Stimulated activated naive CD8-positive, alpha-beta T cell treated with anti-CD3 and anti-CD28 coated beads, Interleukin-15, amount 100 ng/mL, for 72 hours (primary cell): ENCODE data around the gene GTF3C5.
"Not testable (repeated sequence)": the region's sequence is repeated elsewhere in the genome, so short reads cannot be mapped to it uniquely, and the experiment has no call there.

ENCODE experiments used
- ATAC-seq: fragments of 150-1000 bp; cut with Tn5 transposase; 2 replicates; pipeline ENCODE4 v1.10.0; 2021; ENCODE audit warnings: mild to moderate bottlenecking, moderate library complexity
- DNase-seq, 2 donors: peaks; one replicate each; pipeline ENCODE4 v3.0.0; 2021 to 2022
- H3K27ac Mint-ChIP-seq, 2 donors: one replicate each; pipeline ENCODE4 v1.8.0; 2022; ENCODE audit warnings: mild to moderate bottlenecking in 2 of 2, mixed read lengths in 2 of 2, moderate library complexity in 2 of 2
- H3K27me3 Mint-ChIP-seq: one replicate; pipeline ENCODE4 v1.8.0; 2022; ENCODE audit warnings: mixed read lengths
- H3K4me1 Mint-ChIP-seq: one replicate; pipeline ENCODE4 v1.8.0; 2022; ENCODE audit warnings: mild to moderate bottlenecking, mixed read lengths
- H3K4me3 Mint-ChIP-seq, 2 donors: one replicate each; pipeline ENCODE4 v1.8.0; 2022; ENCODE audit warnings: mild to moderate bottlenecking in 2 of 2, mixed read lengths in 2 of 2, moderate library complexity in 1 of 2
- H3K9me3 Mint-ChIP-seq, 2 donors: one replicate each; pipeline ENCODE4 v1.8.0; 2022; ENCODE audit warnings: mixed read lengths in 2 of 2

GTF3C5 gene

DNA sequence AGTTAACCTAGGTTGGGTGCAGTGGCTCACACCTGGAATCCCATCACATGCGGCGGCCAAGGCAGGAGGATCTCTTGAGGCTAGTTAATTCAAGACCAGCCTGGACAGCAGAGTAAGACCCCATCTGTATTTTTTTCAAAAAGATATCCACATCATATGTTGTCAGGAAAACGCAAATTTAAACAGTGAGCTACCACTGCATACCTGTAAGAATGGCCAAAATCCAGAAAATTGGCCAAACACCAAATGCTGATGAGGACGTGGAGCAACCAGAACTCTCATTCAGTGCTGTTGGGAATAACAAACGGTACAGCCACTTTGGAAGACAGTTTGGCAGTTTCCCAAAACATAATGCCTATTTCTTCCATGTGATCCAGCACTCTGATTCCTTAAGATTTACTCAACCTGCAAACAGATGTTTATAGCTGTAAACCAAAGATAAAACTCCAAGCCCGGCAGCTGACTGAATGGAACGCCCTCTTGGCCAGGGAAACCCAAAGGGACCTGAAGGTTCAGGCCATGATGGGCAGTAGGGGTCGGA lies 43.4 kb downstream of the GTF3C5 start:
- no peak for ATAC-seq
- Mint-ChIP-seq H3K9me3 (no peaks in the 10 kb centered on the region), H3K27ac (no peak overlapping the region), H3K4me1 (no peaks in the 10 kb centered on the region), H3K27me3 (no peaks in the 10 kb centered on the region), H3K4me3 (no peak overlapping the region)
- DNase-seq = no peak

DNA sequence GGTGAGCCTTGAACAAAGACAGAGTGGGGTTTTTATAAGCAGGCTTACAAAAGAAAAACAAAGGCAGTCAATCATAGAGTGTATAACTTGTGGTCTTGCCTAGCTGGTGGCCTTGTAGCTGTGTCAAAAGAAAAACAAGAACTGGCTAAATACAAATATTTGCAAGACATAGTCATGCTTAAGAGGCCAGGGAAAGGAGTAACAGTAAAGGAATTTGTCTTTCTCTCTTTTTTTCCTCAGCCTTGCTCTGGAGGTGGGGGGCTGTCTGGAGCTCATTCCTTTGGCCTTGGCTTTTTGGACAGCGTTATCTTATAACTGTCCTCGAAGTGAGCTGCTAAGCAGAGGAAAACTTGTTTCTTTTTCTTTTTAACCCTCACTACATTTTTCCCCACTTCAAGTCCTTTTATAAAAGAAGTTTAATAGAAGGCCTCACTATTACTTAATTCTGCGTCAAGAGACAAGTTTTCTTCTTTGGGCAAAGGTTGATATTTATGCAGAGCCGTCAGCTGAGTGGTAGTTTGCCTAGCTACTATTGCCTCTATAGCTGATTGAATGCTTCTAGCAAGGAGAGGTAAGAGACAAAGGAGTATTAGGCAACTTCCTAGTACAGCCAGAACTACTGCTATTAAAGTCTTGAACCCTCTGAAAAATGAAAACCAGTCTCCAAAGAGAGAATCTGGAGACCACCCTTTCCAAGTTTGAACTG lies 45.3 kb downstream of the GTF3C5 start:
- H3K4me3 Mint-ChIP-seq = no peak overlapping the region
- DNase-seq (no peak), ATAC-seq (no peak)
- no peaks in the 10 kb centered on the region for H3K9me3 Mint-ChIP-seq
- no peaks in the 10 kb centered on the region for H3K4me1 Mint-ChIP-seq
- H3K27me3 Mint-ChIP-seq = no peaks in the 10 kb centered on the region
- H3K27ac Mint-ChIP-seq = peak overlapping the region in 1 of 2 donors; percentile 12

DNA sequence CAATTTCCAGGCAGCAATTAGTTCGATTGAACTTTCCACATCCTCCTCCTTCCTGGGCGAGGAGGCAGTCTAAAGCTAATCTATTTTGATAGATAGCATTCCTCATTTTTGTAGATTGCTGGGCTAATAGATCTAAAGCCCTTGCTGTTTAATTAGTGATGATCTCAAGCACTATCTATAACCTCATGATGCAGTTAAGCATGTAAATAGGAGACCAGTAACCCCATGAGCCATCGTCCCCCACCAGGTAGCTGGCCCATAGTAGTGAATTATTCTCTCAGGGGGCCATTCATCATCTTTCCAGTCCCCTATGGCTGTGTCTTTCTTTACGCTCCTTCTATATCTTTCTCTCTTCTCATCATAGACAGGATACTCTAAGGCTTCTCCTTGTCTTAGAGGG lies 45.9 kb downstream of the GTF3C5 start:
- Mint-ChIP-seq H3K4me1 (no peaks in the 10 kb centered on the region), H3K27me3 (no peaks in the 10 kb centered on the region), H3K9me3 (no peaks in the 10 kb centered on the region), H3K4me3 (no peak overlapping the region), H3K27ac (no peak overlapping the region)
- no peak for DNase-seq
- no peak for ATAC-seq

DNA sequence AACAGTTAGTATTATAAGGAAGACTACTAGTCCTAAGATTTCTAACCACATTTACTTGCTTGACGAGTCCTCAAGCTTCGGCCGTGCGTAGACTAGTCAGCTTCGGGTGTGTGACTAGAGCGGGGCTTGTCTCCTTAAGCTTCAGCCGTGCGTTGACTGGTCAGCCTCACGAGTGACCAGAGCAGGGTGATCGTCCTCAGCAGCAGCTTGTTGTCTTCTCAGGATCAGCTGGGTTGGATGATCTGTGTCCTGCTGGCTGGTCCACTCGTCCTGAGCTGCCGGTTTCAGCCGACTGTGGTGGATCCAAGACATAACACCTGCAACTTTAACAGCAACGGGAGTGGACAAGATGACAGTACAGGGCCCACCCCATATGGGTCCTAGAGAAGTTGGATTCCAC lies 47.7 kb downstream of the GTF3C5 start:
- ATAC-seq = no peak
- Mint-ChIP-seq H3K4me1 (no peaks in the 10 kb centered on the region), H3K27ac (no peak overlapping the region), H3K4me3 (no peak overlapping the region), H3K9me3 (no peaks in the 10 kb centered on the region), H3K27me3 (no peaks in the 10 kb centered on the region)
- no peak for DNase-seq

DNA sequence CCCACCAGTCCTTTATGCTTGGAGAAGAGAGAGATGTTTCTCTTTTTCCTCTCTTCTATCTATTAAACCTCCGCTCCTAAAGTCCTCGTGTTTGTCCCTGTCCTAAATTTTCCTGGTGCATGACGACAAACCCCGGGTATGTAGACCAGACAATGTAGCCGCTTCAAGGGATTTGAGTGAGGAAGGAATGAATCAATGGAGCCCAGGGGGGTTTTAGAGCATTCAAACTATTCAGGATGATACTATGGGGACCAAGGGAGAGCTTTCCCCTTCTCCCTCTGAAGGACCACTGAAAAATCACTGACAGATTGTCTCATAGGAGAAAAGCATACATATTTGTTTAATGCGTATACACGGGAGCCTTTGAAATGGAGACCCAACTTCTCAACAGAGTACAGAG lies 49.4 kb downstream of the GTF3C5 start:
- Mint-ChIP-seq H3K9me3 (no peaks in the 10 kb centered on the region), H3K4me3 (no peak overlapping the region), H3K4me1 (no peaks in the 10 kb centered on the region), H3K27me3 (no peaks in the 10 kb centered on the region), H3K27ac (no peak overlapping the region)
- ATAC-seq (no peak), DNase-seq (no peak)

DNA sequence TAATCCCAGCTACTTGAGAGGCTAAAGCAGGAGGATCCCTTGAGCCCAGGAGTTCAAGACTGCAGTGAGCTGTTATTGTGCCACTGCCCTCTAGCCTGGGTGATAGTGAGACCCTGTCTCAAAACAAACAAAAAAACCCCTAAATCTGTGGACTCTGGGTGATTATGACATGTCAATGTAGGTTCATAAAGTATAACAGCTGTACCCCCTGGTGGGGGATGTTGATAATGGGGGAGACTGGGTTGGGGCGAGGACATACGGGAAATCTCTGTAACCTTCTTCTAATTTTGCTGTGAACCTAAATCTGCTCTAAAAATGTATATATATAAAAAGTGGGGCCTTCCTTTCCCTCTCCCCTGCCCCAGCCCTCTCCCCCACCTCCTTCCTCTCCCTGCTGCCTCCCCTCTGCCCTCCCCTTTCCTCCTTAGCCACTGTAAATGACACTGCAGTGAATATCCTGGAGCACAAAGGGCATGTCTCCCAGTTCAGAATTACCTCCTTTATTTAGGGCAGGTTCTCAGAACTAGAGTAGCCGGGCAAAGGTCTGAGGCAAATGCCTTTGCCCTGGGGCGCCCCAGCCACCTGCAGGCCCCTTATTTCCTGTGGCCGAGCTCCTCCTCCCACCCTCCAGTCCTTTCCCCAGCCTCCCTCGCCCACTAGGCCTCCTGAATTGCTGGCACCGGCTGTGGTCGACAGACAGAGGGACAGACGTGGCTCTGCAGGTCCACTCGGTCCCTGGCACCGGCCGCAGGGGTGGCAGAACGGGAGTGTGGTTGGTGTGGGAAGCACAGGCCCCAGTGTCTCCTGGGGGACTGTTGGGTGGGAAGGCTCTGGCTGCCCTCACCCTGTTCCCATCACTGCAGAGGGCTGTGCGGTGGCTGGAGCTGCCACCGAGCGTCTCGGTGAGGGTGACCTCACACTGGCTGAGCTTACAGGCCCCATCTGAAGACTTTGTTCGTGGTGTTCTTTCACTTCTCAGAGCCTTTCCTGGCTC lies 50.3 kb downstream of the GTF3C5 start:
- not testable (repeated sequence) for H3K27ac Mint-ChIP-seq, H3K4me3 Mint-ChIP-seq, H3K27me3 Mint-ChIP-seq, DNase-seq, H3K4me1 Mint-ChIP-seq, H3K9me3 Mint-ChIP-seq, ATAC-seq

DNA sequence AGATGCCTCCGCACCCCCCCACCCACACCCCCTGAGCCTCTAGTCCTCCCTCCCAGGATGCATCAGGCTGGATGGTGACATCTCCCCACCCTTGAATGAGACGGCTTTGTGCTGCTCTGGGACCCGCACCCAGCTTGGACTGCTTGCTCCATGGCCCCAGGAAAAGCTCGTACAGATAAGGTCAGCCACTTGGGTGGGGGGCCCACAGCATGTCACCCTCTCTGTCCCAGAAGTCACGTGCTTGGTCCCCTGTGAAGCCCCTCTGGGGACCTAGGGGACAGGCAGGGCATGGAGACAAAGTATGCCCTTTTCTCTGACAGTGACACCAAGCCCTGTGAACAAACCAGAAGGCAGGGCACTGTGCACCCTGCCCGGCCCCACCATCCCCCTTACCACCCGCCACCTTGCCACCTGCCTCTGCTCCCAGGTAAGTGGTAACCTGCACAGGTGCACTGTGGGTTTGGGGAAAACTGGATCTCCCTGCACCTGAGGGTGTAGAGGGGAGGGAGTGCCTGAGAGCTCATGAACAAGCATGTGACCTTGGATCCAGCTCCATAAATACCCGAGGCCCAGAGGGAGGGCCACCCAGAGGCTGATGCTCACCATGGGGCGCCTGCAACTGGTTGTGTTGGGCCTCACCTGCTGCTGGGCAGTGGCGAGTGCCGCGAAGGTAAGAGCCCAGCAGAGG lies 51.3 kb downstream of the GTF3C5 start:
- not testable (repeated sequence) for H3K4me3 Mint-ChIP-seq, H3K4me1 Mint-ChIP-seq, ATAC-seq, DNase-seq, H3K27ac Mint-ChIP-seq, H3K9me3 Mint-ChIP-seq, H3K27me3 Mint-ChIP-seq

DNA sequence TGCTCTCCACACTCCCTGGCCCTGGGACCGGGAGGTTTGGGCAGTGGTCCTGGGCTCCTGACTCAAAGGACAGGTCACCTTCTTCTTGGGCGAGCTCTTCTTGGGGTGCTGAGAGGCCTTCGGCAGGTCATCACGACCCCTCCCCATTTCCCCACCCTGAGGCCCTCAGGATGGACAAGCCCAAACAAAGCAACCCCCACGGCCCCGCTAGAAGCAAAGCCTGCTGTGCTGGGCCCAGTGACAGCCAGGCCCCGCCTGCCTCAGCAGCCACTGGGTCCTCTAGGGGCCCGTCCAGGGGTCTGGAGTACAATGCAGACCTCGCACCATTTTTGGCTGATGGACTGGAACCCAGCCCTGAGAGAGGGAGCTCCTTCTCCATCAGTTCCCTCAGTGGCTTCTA lies 52.9 kb downstream of the GTF3C5 start:
- not testable (repeated sequence) for ATAC-seq, H3K27ac Mint-ChIP-seq, H3K4me3 Mint-ChIP-seq, H3K9me3 Mint-ChIP-seq, H3K4me1 Mint-ChIP-seq, DNase-seq, H3K27me3 Mint-ChIP-seq

DNA sequence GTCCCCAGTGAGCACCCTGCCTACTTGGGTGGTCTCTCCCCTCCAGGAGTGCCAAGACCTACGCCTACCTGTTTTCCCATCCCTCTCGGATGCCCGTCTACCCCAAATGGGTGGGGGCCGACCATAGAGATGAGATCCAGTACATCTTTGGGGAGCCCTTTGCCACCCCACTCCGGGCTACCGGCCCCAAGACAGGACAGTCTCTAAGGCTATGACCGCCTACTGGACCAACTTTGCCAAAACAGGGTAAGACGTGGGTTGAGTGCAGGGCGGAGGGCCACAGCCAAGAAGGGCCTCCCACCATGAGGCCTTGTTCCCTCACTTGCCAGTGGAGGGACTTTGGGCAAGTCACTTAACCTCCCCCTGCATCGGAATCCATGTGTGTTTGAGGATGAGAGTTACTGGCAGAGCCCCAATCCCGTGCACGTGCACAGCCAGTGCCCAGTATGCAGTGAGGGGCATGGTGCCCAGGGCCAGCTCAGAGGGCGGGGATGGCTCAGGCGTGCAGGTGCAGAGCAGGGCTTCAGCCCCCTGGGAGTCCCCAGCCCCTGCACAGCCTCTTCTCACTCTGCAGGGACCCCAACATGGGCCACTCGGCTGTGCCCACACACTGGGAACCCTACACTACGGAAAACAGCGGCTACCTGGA lies 55.5 kb downstream of the GTF3C5 start:
- DNase-seq, H3K9me3 Mint-ChIP-seq, H3K27me3 Mint-ChIP-seq: not testable (repeated sequence)

DNA sequence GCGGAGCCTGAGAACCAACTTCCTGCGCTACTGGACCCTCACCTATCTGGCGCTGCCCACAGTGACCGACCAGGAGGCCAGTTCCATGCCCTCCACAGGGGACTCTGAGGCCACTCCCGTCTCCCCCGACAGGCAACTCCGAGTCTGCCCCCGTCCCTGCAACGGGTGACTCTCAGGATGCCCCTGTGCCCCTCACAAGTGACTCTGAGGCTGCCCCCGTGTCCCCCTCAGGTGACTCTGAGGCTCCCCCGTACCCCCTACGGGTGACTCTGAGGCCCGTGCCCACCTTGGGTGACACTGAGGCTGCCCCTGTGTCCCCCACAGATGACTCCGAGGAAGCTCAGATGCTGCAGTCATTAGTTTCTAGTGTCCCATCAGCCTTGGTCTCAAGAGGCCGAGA lies 56.1 kb downstream of the GTF3C5 start:
- Mint-ChIP-seq H3K27ac (peak overlapping the region in 1 of 2 donors; percentile 63), H3K4me3 (no peak overlapping the region), H3K27me3 (no peaks in the 10 kb centered on the region), H3K4me1 (no peaks in the 10 kb centered on the region), H3K9me3 (no peaks in the 10 kb centered on the region)
- ATAC-seq (no peak), DNase-seq (no peak)

More for the DNA sequence above, 55.5 kb downstream of the GTF3C5 start:
- H3K27ac Mint-ChIP-seq, ATAC-seq, H3K4me1 Mint-ChIP-seq, H3K4me3 Mint-ChIP-seq: not testable (repeated sequence)

DNA sequence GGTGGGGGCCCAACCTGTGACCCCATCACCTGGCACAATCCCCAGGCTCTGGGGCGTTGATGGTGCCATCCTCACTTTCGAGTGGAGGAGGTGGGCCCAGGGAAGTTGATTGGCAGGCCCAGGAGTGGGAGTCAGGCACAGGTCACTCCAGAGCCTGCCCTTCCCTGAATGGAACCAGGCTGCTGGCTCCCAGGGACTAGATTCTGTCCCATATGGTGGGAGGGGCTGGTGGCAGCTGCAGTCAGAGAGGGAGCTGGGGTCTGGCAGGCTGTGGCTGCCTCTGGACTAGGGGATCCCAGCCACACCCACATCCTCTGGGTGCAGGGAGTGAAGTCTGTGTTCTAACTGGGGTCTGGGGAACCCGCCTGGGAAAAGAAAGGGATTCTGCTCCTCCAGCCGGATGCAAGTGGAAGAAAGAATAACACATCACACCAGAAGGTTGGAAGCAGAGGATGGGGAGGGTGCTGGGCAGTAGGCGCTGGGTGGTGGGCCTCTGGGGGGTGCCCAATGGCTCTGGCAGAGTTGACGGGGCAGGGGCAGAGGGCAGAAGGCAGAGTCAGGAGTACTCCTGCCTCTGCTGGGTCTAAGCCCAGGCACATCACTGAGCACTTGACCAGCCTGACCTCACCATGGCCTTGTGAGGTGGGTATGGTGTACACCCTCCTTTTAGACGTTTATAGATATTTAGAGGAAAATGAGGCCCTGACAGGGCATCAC lies 56.8 kb downstream of the GTF3C5 start:
- Mint-ChIP-seq H3K4me1 (no peaks in the 10 kb centered on the region), H3K27ac (no peak overlapping the region), H3K9me3 (no peaks in the 10 kb centered on the region), H3K27me3 (no peaks in the 10 kb centered on the region), H3K4me3 (no peak overlapping the region)
- ATAC-seq (no peak), DNase-seq (no peak)

DNA sequence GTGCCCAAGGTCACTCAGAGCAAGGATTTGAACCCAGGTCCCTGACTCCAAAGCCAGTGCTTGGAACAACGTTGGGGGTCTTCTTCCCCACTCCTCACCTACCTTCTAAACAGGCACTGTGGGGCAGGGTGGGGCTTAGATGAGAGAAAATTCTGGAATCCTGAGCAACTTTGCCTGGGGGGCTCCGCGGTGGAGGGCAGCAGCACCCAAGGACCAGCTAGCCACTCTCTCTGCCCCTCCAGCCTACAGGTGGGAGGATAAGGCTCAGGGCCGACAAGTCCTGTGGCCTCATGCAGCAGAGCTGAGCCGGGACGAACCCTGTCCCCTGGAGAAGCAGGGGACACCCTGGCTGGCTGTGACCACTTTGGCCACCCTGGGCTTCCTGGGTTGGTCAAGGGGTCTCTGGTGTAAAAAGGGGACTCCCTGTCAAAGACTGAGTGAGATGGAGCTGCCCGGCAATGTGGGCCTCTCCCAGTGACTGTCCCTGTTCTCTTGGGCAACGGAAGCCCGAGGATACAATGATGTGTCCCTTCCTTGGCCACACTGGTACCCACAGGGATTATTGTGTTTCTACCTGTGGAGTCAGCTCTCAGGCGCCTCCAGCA lies 57.5 kb downstream of the GTF3C5 start:
- Mint-ChIP-seq H3K27ac (no peak overlapping the region), H3K4me1 (no peaks in the 10 kb centered on the region), H3K9me3 (no peaks in the 10 kb centered on the region), H3K27me3 (no peaks in the 10 kb centered on the region), H3K4me3 (no peak overlapping the region)
- no peak for DNase-seq
- ATAC-seq = no peak

DNA sequence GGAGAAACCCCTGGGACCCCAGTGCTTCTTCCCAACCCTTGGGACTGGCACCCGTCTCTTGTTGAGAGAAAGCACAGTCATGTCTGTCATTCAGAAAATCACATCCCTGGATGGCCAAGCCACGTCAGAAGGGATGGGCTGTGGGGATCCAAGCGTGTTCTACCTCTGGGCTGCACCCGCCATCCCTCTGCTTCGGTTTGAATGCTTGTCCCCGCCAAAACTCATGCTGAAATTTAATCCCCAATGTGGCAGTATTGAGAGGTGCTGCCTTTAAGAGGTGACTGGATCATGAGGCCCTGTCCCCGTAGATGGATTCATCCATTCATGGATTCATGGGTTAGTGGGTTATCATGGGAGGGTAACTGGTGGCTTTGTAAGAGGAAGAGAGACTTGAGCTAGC lies 58.0 kb downstream of the GTF3C5 start:
- no peak for ATAC-seq

DNA sequence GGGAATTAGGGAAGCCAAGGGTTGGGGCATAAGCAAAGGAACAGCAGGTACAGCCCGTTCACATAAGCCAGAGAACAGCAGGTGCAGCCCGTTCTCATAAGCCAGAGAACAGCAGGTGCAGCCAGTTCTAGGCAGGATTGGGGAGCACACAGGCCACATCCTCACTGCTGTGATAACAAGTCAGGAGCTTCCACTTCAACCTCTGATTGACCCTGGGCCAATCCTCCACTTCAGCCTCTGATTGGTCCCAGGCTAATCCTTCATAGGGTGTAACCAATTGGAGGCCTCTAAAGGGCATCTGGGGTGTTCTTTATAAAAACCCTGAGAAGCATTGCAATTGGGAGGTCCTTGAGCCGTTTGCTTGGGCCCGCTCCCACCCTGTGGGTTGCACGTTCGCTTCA lies 58.5 kb downstream of the GTF3C5 start:
- H3K27ac Mint-ChIP-seq = no peak overlapping the region
- no peak overlapping the region for H3K4me3 Mint-ChIP-seq
- DNase-seq (no peak), ATAC-seq (peak; percentile 51)
- no peaks in the 10 kb centered on the region for H3K27me3 Mint-ChIP-seq
- H3K9me3 Mint-ChIP-seq = no peaks in the 10 kb centered on the region
- no peaks in the 10 kb centered on the region for H3K4me1 Mint-ChIP-seq

More for the DNA sequence above, 58.0 kb downstream of the GTF3C5 start:
- DNase-seq = no peak
- H3K27ac Mint-ChIP-seq = no peak overlapping the region
- no peak overlapping the region for H3K4me3 Mint-ChIP-seq
- no peaks in the 10 kb centered on the region for H3K9me3 Mint-ChIP-seq
- H3K4me1 Mint-ChIP-seq = no peaks in the 10 kb centered on the region
- H3K27me3 Mint-ChIP-seq = no peaks in the 10 kb centered on the region
